Ishikawa (cell line): ENCODE measurements around the gene PLCB1.

Experiments used
- TEAD4 ChIP-seq: IDR thresholded peaks from 2 replicates; pipeline ENCODE4 v1.6.1; 2012
- YY1 ChIP-seq: IDR thresholded peaks from 2 replicates; pipeline ENCODE4 v1.6.1; 2012; ENCODE audit warnings: low read depth

DNA sequence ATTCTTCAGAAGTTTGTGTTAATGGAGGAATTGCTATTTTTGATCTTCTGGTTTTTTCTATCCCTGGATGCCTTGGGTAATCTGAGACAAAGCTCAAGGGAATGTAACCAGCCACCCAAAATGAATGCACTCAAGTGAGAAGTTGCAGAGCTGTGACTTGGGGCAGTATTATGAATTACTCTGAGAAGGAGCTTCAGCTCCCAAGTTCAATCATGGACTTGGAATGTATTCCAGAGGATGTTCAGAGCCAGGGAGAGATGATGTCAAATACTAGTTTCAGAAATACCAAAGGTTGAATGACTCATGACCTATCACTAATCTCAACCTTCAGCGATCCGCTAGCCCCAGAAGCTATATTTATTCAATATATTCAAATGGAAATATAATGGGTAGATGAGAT, 561.6 kb downstream of the PLCB1 start:
- TF ChIP-seq YY1 (no peak), TEAD4 (no peak)
